Activated T-cell treated with anti-CD3 and anti-CD28 coated beads for 1 hour (primary cell): Measurements from ENCODE around the gene TMEFF2.

ENCODE experiments used
- DNase-seq: peaks from one replicate; pipeline ENCODE4 v3.0.0-alpha.2; 2020; ENCODE audit warnings: low read depth

Gene TMEFF2

GRCh38 chr2:191968120-191968519 is 226.6 kb downstream of the TMEFF2 start:
- DNase-seq, result no peak

GRCh38 chr2:191965733-191966132 is 229.0 kb downstream of the TMEFF2 start:
- DNase-seq, result no peak

GRCh38 chr2:191961556-191961955 is 233.2 kb downstream of the TMEFF2 start:
- DNase-seq, result no peak

- DNase-seq, result no peak
Measured at GRCh38 chr2:191959209-191959608, 235.5 kb downstream of the TMEFF2 start.

GRCh38 chr2:191957996-191958860 is 236.5 kb downstream of the TMEFF2 start:
- no peak for DNase-seq

GRCh38 chr2:191954451-191954850 is 240.3 kb downstream of the TMEFF2 start:
- no peak for DNase-seq

- DNase-seq, result no peak
Measured at GRCh38 chr2:191952515-191953270, 242.0 kb downstream of the TMEFF2 start.

- no peak for DNase-seq
Measured at GRCh38 chr2:191951832-191952231, 242.9 kb downstream of the TMEFF2 start.

GRCh38 chr2:191951376-191951775 is 243.4 kb downstream of the TMEFF2 start:
- DNase-seq, result no peak

GRCh38 chr2:191950132-191950874 is 244.4 kb downstream of the TMEFF2 start:
- DNase-seq, result no peak

- no peak for DNase-seq
Measured at GRCh38 chr2:191947235-191947634, 247.5 kb downstream of the TMEFF2 start.

GRCh38 chr2:191946471-191947182 is 248.1 kb downstream of the TMEFF2 start:
- no peak for DNase-seq

- DNase-seq, result no peak
Measured at GRCh38 chr2:191945623-191946022, 249.1 kb downstream of the TMEFF2 start.

GRCh38 chr2:191942739-191943103 is 252.0 kb downstream of the TMEFF2 start:
- no peak for DNase-seq

GRCh38 chr2:191942090-191942738 is 252.5 kb downstream of the TMEFF2 start:
- DNase-seq, result no peak

GRCh38 chr2:191941376-191941929 is 253.3 kb downstream of the TMEFF2 start:
- DNase-seq, result no peak

- no peak for DNase-seq
Measured at GRCh38 chr2:191938779-191939178, 256.0 kb downstream of the TMEFF2 start.

- no peak for DNase-seq
Measured at GRCh38 chr2:191936882-191937405, 257.8 kb downstream of the TMEFF2 start.

- DNase-seq, result no peak
Measured at GRCh38 chr2:191935247-191935646, 259.5 kb downstream of the TMEFF2 start.

- no peak for DNase-seq
Measured at GRCh38 chr2:191933307-191934105, 261.2 kb downstream of the TMEFF2 start.
